Vagina (tissue), 2 donors: ENCODE results near the gene CD151. TPM values are rescaled to one million over a fixed set of nuclear protein-coding genes. Genes with fewer than 3 reads are reported as not detected.
A peak's percentile ranks its signal among the peaks of the same experiment; 100 is the strongest.

Experiments used
- DNase-seq, 2 donors: peaks; one replicate each; pipeline ENCODE4 v3.0.0-alpha.2; 2017; ENCODE audit errors: extremely low spot score in 2 of 2
- H3K27ac ChIP-seq: fragments of 200-600 bp; sonication (generic); one replicate; pipeline ENCODE4 v1.5.1; 2019
- H3K27me3 ChIP-seq: fragments of 200-600 bp; sonication (generic); one replicate; pipeline ENCODE4 v1.5.1; 2019
- H3K36me3 ChIP-seq, 2 donors: fragments of 200-600 bp; sonication (generic); one replicate each; pipeline ENCODE4 v1.5.1; 2017 to 2019
- H3K4me1 ChIP-seq: fragments of 200-600 bp; sonication (generic); one replicate; pipeline ENCODE4 v1.5.1; 2019
- H3K4me3 ChIP-seq, 2 donors: fragments of 200-600 bp; sonication (generic); 1 replicate in 1 of 2; 2 replicates in 1 of 2; pipeline ENCODE4 v1.5.1; 2016 to 2019
- H3K9me3 ChIP-seq: fragments of 200-600 bp; sonication (generic); one replicate; pipeline ENCODE4 v1.5.1; 2019
- CTCF ChIP-seq, 3 experiments: fragments of 450-650 bp in 2 of 3; fragments of 200-600 bp in 1 of 3; sonication (generic) in 1 of 3; IDR thresholded peaks; one replicate each; pipeline ENCODE4 v1.5.1; 2017 to 2019; ENCODE audit warnings: antibody characterized with exemption in 3 of 3, mild to moderate bottlenecking in 2 of 3, moderate library complexity in 2 of 3
- POLR2A ChIP-seq, 2 donors: fragments of 450-650 bp; IDR thresholded peaks; one replicate each; pipeline ENCODE4 v1.6.1; 2017; ENCODE audit warnings: antibody characterized with exemption in 2 of 2, mild to moderate bottlenecking in 2 of 2, moderate library complexity in 2 of 2
- POLR2AphosphoS5 ChIP-seq, 2 donors: sonication (generic); formaldehyde crosslinking; IDR thresholded peaks; one replicate each; pipeline ENCODE4 v1.9.0; 2017; ENCODE audit warnings: antibody characterized with exemption in 2 of 2, mild to moderate bottlenecking in 2 of 2, low read depth in 1 of 2; ENCODE audit not compliant: insufficient read depth in 1 of 2
- intact Hi-C: fragments of 100-400 bp; cut with DNase I; formaldehyde crosslinking; loops from one replicate; pipeline ENCODE4 v1.15.1; 2023
- total RNA-seq: library from RNA; depleted of rRNA; stranded (reverse); fragments of >200 nt; gene quantifications from one replicate; pipeline ENCODE4 v1.2.3, GENCODE V29; 2016

CD151 gene
- total RNA-seq, 1 donor from 2014 or later = 150 TPM

- Histone ChIP-seq H3K9me3 (no peaks in the 10 kb centered on the region), H3K4me1 (peaks cover 35% of the 10 kb centered on the region), H3K4me3 (peak overlapping the region; percentile 95 to 98), H3K27me3 (no peaks in the 10 kb centered on the region), H3K36me3 (peaks cover 0 to 25% of the 10 kb centered on the region in 2 donors), H3K27ac (peak overlapping the region; percentile 89)
- DNase-seq = no peak
- intact Hi-C loops = no loop called here
- no peak for TF ChIP-seq CTCF (IDR thresholded peaks at IDR 0.05)
- peak; percentile 22 to 41 for TF ChIP-seq POLR2AphosphoS5 (IDR thresholded peaks at IDR 0.05; ENCODE audit: insufficient read depth in 1 of 2, low read depth in 1 of 2)
These were observed 12.7 kb upstream of the CD151 start for GRCh38 chr11:819943-820649.

GRCh38 chr11:820655-821511, 11.9 kb upstream of the CD151 start:
- H3K4me1 ChIP-seq = peaks cover 35% of the 10 kb centered on the region
- intact Hi-C loops = no loop called here
- H3K4me3 ChIP-seq = peak overlapping the region; percentile 95 to 98
- TF ChIP-seq POLR2A (IDR thresholded peaks at IDR 0.05) = no peak
- peak in 1 of 2 donors; percentile 23 for TF ChIP-seq POLR2AphosphoS5 (IDR thresholded peaks at IDR 0.05; ENCODE audit: insufficient read depth in 1 of 2, low read depth in 1 of 2)
- no peaks in the 10 kb centered on the region for H3K9me3 ChIP-seq
- no peak for DNase-seq
- H3K36me3 ChIP-seq = peaks cover 0 to 28% of the 10 kb centered on the region in 2 donors
- H3K27ac ChIP-seq = peak overlapping the region; percentile 89
- no peaks in the 10 kb centered on the region for H3K27me3 ChIP-seq

- no peak for TF ChIP-seq POLR2A (IDR thresholded peaks at IDR 0.05)
- TF ChIP-seq POLR2AphosphoS5 (IDR thresholded peaks at IDR 0.05; ENCODE audit: insufficient read depth in 1 of 2, low read depth in 1 of 2) = no peak
- TF ChIP-seq CTCF (IDR thresholded peaks at IDR 0.05) = no peak
- H3K36me3 ChIP-seq = peaks cover 0 to 28% of the 10 kb centered on the region in 2 donors
- intact Hi-C loops = no loop called here
- H3K4me1 ChIP-seq = peaks cover 40% of the 10 kb centered on the region
- H3K4me3 ChIP-seq = peak overlapping the region; percentile 95 to 98
- no peak for DNase-seq
- H3K27me3 ChIP-seq = no peaks in the 10 kb centered on the region
- H3K27ac ChIP-seq = peak overlapping the region; percentile 33
- H3K9me3 ChIP-seq = no peaks in the 10 kb centered on the region
These were observed 11.0 kb upstream of the CD151 start for GRCh38 chr11:821512-822371.

- Histone ChIP-seq H3K4me1 (peaks cover 50% of the 10 kb centered on the region), H3K27ac (no peak overlapping the region), H3K4me3 (no peak overlapping the region), H3K27me3 (no peaks in the 10 kb centered on the region), H3K9me3 (no peaks in the 10 kb centered on the region), H3K36me3 (peaks cover 0 to 28% of the 10 kb centered on the region in 2 donors)
- TF ChIP-seq POLR2AphosphoS5 (IDR thresholded peaks at IDR 0.05; ENCODE audit: insufficient read depth in 1 of 2, low read depth in 1 of 2) = no peak
- no peak for TF ChIP-seq POLR2A (IDR thresholded peaks at IDR 0.05)
- TF ChIP-seq CTCF (IDR thresholded peaks at IDR 0.05) = no peak
- intact Hi-C loops = no loop called here
- DNase-seq = no peak
These were observed 9.1 kb upstream of the CD151 start for GRCh38 chr11:823441-824291.
